B cell (primary cell): ENCODE results near the gene RNF10.

Experiments
- EZH2 ChIP-seq: IDR thresholded peaks from 2 replicates; pipeline ENCODE4 v1.6.1; 2012; ENCODE audit warnings: borderline replicate concordance, low read depth, mild to moderate bottlenecking, moderate library complexity, low read length; ENCODE audit not compliant: insufficient read depth, poor library complexity, severe bottlenecking
- TF ChIP-seq, protein P1 (sequence below): fragments of 200-600 bp; IDR thresholded peaks from one replicate; pipeline ENCODE4 v1.8.0; 2022; ENCODE audit warnings: antibody characterized with exemption, mild to moderate bottlenecking

DNA sequence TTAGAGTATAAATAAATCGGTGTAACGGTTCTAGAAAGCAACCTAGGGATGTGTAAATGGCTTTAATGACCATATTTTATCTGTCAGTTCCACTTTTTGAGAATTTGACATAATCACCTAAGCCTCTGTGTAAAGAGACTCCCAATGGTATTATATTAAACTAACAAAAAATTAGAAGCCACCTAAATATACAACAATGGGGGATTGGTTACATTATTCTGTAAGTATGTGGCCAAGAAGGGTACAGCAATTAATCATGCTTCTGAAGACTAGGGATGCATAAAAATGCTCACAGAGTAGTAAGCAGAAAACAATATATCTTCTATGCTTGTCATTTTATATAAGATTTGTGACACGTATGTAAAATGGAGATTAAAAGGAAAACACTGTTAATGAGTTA is 10.5 kb downstream of the RNF10 start:
- TF ChIP-seq, protein P1, sequence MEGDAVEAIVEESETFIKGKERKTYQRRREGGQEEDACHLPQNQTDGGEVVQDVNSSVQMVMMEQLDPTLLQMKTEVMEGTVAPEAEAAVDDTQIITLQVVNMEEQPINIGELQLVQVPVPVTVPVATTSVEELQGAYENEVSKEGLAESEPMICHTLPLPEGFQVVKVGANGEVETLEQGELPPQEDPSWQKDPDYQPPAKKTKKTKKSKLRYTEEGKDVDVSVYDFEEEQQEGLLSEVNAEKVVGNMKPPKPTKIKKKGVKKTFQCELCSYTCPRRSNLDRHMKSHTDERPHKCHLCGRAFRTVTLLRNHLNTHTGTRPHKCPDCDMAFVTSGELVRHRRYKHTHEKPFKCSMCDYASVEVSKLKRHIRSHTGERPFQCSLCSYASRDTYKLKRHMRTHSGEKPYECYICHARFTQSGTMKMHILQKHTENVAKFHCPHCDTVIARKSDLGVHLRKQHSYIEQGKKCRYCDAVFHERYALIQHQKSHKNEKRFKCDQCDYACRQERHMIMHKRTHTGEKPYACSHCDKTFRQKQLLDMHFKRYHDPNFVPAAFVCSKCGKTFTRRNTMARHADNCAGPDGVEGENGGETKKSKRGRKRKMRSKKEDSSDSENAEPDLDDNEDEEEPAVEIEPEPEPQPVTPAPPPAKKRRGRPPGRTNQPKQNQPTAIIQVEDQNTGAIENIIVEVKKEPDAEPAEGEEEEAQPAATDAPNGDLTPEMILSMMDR, result no peak
- no peak for TF ChIP-seq EZH2
